ENCODE measurements around the gene STAC.

STAC gene

GRCh38 chr3:36380221-36381031 lies at the start of gene STAC:
TSS of gene STAC (plus strand) at chr3:36380504. CDS start at chr3:36380644, 140 bp downstream.
- DNase-seq (ENCODE audit: low read depth in 2 of 2, low spot score in 1 of 2), result no peak

DNA sequence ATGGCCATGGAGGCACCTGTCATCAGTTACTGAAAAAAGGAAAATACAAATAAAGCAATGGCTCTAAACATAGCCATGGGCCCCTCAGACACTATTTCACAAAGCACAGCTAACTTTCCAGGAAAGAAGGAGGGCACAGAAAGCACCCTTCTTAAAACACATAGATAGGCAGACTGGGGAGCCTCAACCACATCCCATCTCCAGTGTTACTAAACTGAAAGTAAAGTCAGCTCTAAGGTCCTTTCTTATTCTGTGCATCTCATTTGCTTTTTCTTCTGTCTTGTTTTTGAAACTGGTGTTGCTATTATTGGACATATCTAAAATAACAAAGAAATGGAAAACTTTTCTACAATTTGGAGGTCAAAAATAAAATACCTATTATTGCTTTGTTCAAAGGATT lies 48.2 kb upstream of the STAC start:
- DNase-seq (ENCODE audit: low read depth in 2 of 2, low spot score in 1 of 2), result no peak

GRCh38 chr3:36362216-36362615 lies 18.1 kb upstream of the STAC start:
- no peak for DNase-seq (ENCODE audit: low read depth in 2 of 2, low spot score in 1 of 2)

DNA sequence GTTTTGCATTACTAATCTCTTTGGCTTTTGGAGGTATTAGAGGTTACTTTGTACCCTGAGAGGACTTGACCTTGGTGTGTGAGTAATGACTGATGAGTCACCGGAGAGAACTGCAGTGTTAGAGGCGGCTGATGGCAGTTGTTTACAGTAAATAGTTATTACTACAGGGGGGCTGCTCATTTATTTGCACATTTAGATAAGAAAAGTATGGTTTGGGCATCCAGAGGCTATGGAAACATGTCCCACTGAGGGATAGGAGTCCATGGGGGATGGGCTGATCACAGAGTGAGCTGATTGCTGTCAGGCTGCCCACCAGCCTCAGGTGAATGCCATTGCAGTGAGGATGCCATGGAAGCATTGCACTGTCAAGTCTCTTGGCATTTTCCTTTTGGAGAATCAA lies 17.3 kb upstream of the STAC start:
- no peak for DNase-seq (ENCODE audit: low read depth in 2 of 2, low spot score in 1 of 2)

- no peak for DNase-seq (ENCODE audit: low read depth in 2 of 2, low spot score in 1 of 2)
Measured at GRCh38 chr3:36364260-36364659, 16.0 kb upstream of the STAC start.

GRCh38 chr3:36365829-36366228 lies 14.5 kb upstream of the STAC start:
- DNase-seq (ENCODE audit: low read depth in 2 of 2, low spot score in 1 of 2), result no peak

GRCh38 chr3:36366308-36366707 lies 14.0 kb upstream of the STAC start:
- no peak for DNase-seq (ENCODE audit: low read depth in 2 of 2, low spot score in 1 of 2)

DNA sequence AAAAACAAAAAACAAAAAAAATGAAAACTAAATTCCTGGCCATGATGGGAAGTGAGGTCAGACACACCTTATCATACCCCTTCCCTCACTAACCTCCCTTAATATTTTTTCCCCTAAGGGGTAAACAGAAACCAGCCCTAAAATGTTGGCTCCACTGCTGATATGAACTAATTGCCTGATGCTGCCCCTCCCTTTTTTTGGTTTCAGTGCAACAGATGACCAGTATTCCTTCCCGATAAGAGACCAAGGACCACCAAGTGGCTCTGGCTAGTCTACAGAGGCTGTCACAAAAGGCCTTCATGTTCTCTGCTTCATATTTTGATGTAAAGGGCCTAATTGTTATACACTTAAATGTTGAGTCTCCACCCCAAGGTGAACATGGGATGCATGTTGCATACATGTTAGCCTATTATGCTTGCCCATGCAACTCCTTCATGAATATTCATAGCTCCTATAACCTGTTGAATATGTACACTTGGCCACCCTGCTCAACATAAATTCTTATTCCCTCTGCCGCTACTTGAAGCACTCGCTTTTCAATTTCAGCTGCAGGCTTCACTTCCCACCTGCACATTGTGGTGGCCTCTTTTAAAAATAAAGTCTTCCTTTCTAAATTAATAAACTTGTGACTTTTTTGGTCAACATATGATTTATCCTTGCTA lies 12.3 kb upstream of the STAC start:
- no peak for DNase-seq (ENCODE audit: low read depth in 2 of 2, low spot score in 1 of 2)

- no peak for DNase-seq (ENCODE audit: low read depth in 2 of 2, low spot score in 1 of 2)
Measured at GRCh38 chr3:36372534-36372935, 7.8 kb upstream of the STAC start.

GRCh38 chr3:36373084-36373483 lies 7.2 kb upstream of the STAC start:
- no peak for DNase-seq (ENCODE audit: low read depth in 2 of 2, low spot score in 1 of 2)

DNA sequence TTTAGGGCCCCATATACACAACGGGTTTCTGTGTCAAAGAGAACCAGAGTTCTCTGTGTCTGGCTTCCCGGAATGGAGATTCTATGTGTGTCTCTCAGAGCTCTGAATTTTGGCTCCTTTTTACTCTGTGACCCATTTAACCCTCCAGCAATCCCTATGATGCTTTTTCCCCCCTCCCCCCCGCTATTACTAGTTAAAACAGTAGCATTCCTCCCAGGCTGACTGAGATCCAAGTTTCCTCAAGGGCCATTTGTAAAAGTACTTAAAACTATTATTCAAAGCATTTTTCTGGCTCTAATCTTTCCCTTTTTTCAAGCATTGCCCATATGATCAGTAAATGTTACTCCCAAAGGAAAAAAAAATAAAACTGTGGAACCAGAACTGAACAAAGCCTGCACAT lies 6.6 kb upstream of the STAC start:
- no peak for DNase-seq (ENCODE audit: low read depth in 2 of 2, low spot score in 1 of 2)

GRCh38 chr3:36379872-36380220 lies 458 bp upstream of the STAC start:
- DNase-seq (ENCODE audit: low read depth in 2 of 2, low spot score in 1 of 2), result no peak

DNA sequence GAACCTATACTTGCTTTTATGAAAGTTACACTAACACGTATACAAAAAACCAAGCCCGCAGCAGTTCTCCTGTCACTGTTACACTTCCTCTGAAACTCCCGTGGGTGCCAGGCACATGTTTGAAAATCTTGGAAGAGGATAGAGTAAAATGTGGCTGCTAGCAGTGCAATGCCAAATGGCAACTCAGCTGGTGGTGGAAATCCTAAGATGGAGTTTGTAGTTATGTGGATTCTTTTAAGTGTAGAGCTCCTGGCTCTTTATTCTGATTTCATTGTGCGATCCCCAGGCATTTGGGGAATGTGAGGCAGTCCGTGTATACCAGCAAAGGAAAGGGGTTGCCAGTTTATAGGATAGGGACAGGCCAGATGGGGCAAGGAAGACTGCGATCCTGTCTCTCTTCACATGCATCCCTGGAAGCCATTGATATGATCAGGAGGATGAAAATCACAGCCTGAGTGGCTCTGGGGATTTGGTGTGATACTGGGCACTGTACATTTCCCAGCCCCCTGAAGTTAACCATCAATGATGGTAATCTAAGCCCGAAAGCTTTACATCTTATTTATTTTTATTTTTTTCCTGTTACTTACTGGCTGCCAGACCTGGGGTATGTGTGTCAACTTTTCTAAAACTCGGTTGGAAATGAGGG lies 1.1 kb downstream of the STAC start:
- no peak for DNase-seq (ENCODE audit: low read depth in 2 of 2, low spot score in 1 of 2)

DNA sequence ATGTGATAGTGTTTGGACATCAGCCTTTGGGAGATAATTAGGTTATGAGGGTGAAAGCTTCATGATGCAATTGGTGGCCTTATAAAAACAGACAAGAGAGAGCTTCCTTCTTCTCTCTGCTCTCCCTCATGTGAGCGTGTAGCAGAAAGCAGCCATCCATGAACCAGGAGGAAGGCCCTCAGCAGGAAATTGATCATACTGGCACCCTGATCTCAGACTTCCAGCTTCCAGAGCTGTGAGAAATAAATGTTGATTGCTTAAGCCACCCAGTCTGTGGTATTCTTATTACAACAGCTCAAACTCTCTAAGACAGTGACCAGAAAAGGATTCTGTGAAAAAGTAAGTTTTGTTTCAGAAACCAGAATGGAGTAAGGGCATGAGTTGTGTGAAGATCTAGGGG lies 13.3 kb downstream of the STAC start:
- no peak for DNase-seq (ENCODE audit: low read depth in 2 of 2, low spot score in 1 of 2)

DNA sequence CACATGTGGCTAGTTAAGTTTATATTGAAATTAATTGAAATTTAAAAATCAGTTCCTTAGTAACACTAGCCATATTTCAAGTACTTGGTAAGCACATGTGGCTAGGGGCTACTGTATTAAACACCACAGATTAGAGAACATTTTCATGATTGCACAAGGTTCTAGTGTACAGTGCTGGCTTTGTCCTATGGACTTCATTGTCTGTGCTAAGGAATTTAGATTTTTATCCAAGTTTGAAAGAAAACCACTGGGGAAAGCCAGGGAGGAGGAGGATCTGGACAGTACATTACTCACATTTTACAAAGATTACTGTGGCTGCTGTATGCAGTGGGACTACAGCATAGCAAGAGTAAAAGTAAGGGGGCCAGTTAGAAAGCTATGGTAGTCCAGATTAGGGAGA lies 13.9 kb downstream of the STAC start:
- DNase-seq (ENCODE audit: low read depth in 2 of 2, low spot score in 1 of 2), result no peak

DNA sequence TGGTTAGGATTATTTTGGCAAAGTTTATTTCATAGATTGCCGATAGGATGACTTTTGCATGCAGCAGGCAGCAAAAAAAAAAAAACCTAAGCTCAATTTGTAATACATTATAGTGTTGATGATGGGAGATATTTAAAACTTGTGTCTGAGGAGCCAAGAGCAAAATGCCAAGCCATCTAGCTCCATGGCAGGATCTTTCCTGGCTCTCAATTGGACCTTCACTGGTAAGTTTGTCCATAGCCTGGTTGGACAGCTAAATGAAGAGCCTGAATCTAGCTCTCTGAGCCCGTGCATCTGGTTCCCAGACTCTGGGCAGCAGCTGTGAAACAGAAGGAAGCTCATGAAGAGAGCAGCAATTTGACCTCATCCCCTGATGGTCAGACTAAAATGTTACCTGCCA lies 17.5 kb downstream of the STAC start:
- DNase-seq (ENCODE audit: low read depth in 2 of 2, low spot score in 1 of 2), result no peak

GRCh38 chr3:36399933-36400332 lies 19.6 kb downstream of the STAC start:
- DNase-seq (ENCODE audit: low read depth in 2 of 2, low spot score in 1 of 2), result no peak

- DNase-seq (ENCODE audit: low read depth in 2 of 2, low spot score in 1 of 2), result no peak
Measured at GRCh38 chr3:36401056-36401455, 20.8 kb downstream of the STAC start.

- no peak for DNase-seq (ENCODE audit: low read depth in 2 of 2, low spot score in 1 of 2)
Measured at GRCh38 chr3:36403661-36404060, 23.4 kb downstream of the STAC start.

GRCh38 chr3:36405190-36405589 lies 24.9 kb downstream of the STAC start:
- no peak for DNase-seq (ENCODE audit: low read depth in 2 of 2, low spot score in 1 of 2)

DNA sequence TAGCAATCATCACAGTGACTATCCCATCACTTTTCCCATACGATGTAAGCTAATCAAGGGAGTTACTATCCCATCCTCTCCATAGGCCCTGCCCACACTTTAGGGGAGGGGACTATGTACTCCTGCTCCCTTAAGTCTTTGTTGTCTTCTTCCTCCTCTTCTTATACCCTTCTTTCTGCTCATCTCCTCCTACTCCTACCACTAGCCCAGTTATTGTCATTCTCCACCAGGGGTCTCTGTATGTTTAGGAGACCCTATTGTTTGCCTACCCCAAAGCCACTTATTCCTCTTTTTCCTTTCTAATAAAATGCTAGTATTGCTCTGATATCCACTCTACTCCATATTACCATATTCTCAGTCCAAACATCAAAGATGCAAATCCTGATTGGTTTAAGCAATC lies 27.8 kb downstream of the STAC start:
- no peak for DNase-seq (ENCODE audit: low read depth in 2 of 2, low spot score in 1 of 2)

GRCh38 chr3:36409862-36410261 lies 29.6 kb downstream of the STAC start:
- DNase-seq (ENCODE audit: low read depth in 2 of 2, low spot score in 1 of 2), result no peak

Data from stimulated activated CD8-positive, alpha-beta memory T cell treated with anti-CD3 and anti-CD28 coated beads, Interleukin-4, amount 100 ng/mL, for 1 hour (primary cell).